ACC112 (cell line): ENCODE data around the gene ADM.

Experiments used
- H2AFZ ChIP-seq: fragments of 200-600 bp; sonication (generic); one replicate; pipeline ENCODE4 v1.6.0; 2017; ENCODE audit warnings: antibody characterized with exemption, low read length; ENCODE audit not compliant: unreplicated experiment
- H3K27ac ChIP-seq: fragments of 200-600 bp; sonication (generic); 2 replicates; pipeline ENCODE4 v1.5.1; 2014; ENCODE audit warnings: low read depth, mild to moderate bottlenecking, antibody characterized with exemption, low read length, moderate library complexity
- H3K27me3 ChIP-seq: fragments of 200-600 bp; sonication (generic); 2 replicates; pipeline ENCODE4 v1.6.1; 2014; ENCODE audit warnings: mild to moderate bottlenecking, antibody characterized with exemption, low read length, moderate library complexity, mixed read lengths; ENCODE audit not compliant: insufficient read depth
- H3K36me3 ChIP-seq: fragments of 200-600 bp; sonication (generic); 2 replicates; pipeline ENCODE4 v1.6.1; 2016; ENCODE audit warnings: mild to moderate bottlenecking, antibody characterized with exemption, low read length, moderate library complexity, mixed read lengths; ENCODE audit not compliant: insufficient read depth
- H3K4me1 ChIP-seq: fragments of 200-600 bp; sonication (generic); one replicate; pipeline ENCODE4 v1.6.1; 2016; ENCODE audit warnings: low read length, mixed read lengths; ENCODE audit not compliant: insufficient read depth, unreplicated experiment, control insufficient read depth
- H3K4me3 ChIP-seq: fragments of 200-600 bp; sonication (generic); 2 replicates; pipeline ENCODE4 v1.5.1; 2014; ENCODE audit warnings: mild to moderate bottlenecking, low read depth, low read length
- H3K79me2 ChIP-seq: fragments of 200-600 bp; sonication (generic); one replicate; pipeline ENCODE4 v1.6.0; 2016; ENCODE audit warnings: low read length; ENCODE audit not compliant: control insufficient read depth, unreplicated experiment, insufficient read depth

The ADM gene

GRCh38 chr11:10303558-10304363 is 1.1 kb upstream of the ADM start:
- Histone ChIP-seq H3K27ac (peak overlapping the region; percentile 87), H2AFZ (peak overlapping the region; percentile 45), H3K4me1 (peaks cover 25% of the 10 kb centered on the region), H3K27me3 (no peaks in the 10 kb centered on the region), H3K4me3 (peak overlapping the region; percentile 90), H3K79me2 (peaks cover 69% of the 10 kb centered on the region), H3K36me3 (peaks cover 20% of the 10 kb centered on the region)

GRCh38 chr11:10305262-10305963 is 540 bp downstream of the ADM start:
- peak overlapping the region; percentile 90 for H3K4me3 ChIP-seq
- peaks cover 39% of the 10 kb centered on the region for H3K4me1 ChIP-seq
- peak overlapping the region; percentile 91 for H3K27ac ChIP-seq
- H3K79me2 ChIP-seq: peaks cover 63% of the 10 kb centered on the region
- no peaks in the 10 kb centered on the region for H3K27me3 ChIP-seq
- H3K36me3 ChIP-seq: peaks cover 20% of the 10 kb centered on the region
- no peak overlapping the region for H2AFZ ChIP-seq

GRCh38 chr11:10305964-10306918 is 1.4 kb downstream of the ADM start:
- H3K4me1 ChIP-seq: peaks cover 35% of the 10 kb centered on the region
- peaks cover 20% of the 10 kb centered on the region for H3K36me3 ChIP-seq
- no peaks in the 10 kb centered on the region for H3K27me3 ChIP-seq
- H3K79me2 ChIP-seq: peaks cover 55% of the 10 kb centered on the region
- peak overlapping the region; percentile 91 for H3K27ac ChIP-seq
- peak overlapping the region; percentile 90 for H3K4me3 ChIP-seq
- no peak overlapping the region for H2AFZ ChIP-seq

GRCh38 chr11:10307022-10307399 is 2.1 kb downstream of the ADM start:
- peak overlapping the region; percentile 91 for H3K27ac ChIP-seq
- no peak overlapping the region for H2AFZ ChIP-seq
- H3K27me3 ChIP-seq: no peaks in the 10 kb centered on the region
- peaks cover 29% of the 10 kb centered on the region for H3K4me1 ChIP-seq
- peak overlapping the region; percentile 90 for H3K4me3 ChIP-seq
- peaks cover 49% of the 10 kb centered on the region for H3K79me2 ChIP-seq
- peaks cover 20% of the 10 kb centered on the region for H3K36me3 ChIP-seq

DNA sequence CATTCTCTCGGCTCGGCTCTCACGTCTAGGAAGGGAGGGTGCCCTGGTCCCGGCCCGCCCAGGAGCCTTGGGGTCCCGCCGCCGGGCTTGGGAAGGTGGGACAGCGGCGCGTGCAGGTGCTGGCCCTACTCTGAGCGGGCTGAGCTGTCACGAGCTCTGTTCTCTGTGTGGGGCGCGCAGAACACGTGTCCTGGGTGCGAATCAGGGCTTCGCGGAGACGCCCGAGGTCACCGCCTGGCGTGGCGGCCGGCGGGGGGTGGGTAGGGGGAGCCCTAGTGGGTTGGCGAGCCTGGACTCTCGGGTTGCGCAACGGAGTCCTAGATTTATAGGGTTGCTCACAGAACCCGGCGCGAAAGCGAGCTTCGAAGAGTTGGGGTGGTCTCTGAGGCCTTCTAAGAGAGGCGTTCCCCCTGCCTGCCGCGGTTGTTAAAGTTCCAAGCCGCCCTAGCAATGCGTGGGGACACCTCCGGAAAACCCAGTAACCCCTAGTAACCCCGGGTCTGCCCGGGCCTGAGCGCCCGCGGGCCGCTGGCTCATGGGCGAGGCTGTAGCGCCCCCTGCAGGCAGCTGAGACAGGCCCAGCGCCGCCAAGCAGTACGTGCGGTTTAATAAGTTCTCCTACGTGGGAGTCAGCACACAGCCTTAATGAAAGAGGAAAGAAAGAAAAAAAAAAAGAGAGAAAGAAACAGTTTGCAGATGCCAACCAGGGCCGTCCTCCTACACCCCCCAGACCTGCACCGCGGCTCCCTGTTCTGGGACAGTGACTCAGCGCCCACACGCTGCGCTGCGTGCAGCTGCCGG is 2.7 kb downstream of the ADM start:
- H3K79me2 ChIP-seq: peaks cover 44% of the 10 kb centered on the region
- no peaks in the 10 kb centered on the region for H3K27me3 ChIP-seq
- peaks cover 20% of the 10 kb centered on the region for H3K36me3 ChIP-seq
- peak overlapping the region; percentile 91 for H3K27ac ChIP-seq
- H3K4me3 ChIP-seq: peak overlapping the region; percentile 90
- no peak overlapping the region for H2AFZ ChIP-seq
- peaks cover 26% of the 10 kb centered on the region for H3K4me1 ChIP-seq

GRCh38 chr11:10308201-10308954 is 3.5 kb downstream of the ADM start:
- H3K4me3 ChIP-seq: peak overlapping the region; percentile 90
- peaks cover 26% of the 10 kb centered on the region for H3K4me1 ChIP-seq
- H3K79me2 ChIP-seq: peaks cover 38% of the 10 kb centered on the region
- peaks cover 20% of the 10 kb centered on the region for H3K36me3 ChIP-seq
- H2AFZ ChIP-seq: peak overlapping the region; percentile 23
- no peaks in the 10 kb centered on the region for H3K27me3 ChIP-seq
- peak overlapping the region; percentile 91 for H3K27ac ChIP-seq

DNA sequence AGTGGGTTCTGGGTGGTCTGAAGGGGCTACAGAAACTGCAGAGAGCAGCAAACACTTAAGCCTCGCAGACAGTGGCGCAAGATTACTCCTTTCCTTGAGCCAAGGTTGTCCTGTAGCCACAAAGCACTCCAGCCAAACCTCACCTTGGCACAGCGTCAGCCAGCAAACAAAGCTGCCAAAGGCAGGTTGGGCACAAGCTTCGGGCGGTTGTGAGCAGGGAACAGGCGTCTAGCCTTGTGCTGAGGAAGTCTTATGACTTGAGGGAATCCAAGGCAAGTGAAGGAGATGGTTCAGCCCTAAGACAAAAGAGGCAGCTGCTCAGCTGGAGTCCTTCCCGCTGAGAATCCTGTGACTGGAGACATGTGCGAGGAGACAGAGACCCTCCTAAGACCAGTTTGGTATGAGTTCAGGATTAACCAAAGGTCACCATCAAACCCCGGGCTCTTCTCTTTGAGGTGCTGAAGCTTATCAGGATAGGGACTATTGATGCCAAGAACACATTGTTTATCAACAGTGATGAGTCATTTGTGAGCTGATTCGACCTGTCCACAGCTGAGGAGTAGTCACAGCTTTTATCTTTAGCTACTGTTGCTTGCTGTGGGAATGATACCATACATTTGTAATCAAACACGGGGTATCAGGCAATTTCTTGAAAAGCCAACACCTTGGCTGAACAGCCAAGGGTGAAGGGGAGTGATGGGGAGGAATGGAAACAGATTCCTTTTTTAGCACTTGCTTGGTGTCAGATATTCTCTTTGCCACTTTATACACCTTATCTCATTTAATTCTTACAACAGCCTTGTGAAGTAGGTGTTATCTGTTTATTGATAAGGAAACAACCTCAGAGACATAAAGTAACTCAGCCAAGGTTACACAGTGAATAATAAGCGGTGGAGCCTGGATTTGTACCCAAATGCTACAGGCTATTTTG is 4.6 kb downstream of the ADM start:
- Histone ChIP-seq H3K4me3 (peak overlapping the region; percentile 90), H3K27me3 (no peaks in the 10 kb centered on the region), H3K4me1 (peaks cover 28% of the 10 kb centered on the region), H2AFZ (no peak overlapping the region), H3K27ac (peak overlapping the region; percentile 91), H3K36me3 (peaks cover 20% of the 10 kb centered on the region), H3K79me2 (peaks cover 28% of the 10 kb centered on the region)

GRCh38 chr11:10310301-10310841 is 5.5 kb downstream of the ADM start:
- Histone ChIP-seq H3K79me2 (peaks cover 20% of the 10 kb centered on the region), H3K4me1 (peaks cover 31% of the 10 kb centered on the region), H3K36me3 (peaks cover 20% of the 10 kb centered on the region), H2AFZ (no peak overlapping the region), H3K27ac (peak overlapping the region; percentile 91; the same call in 1 of the 2 replicates), H3K4me3 (no peak overlapping the region), H3K27me3 (no peaks in the 10 kb centered on the region)
